HCT116 (cell line): ENCODE measurements around the gene MUC13. TPM values are rescaled to one million over a fixed set of nuclear protein-coding genes. Genes with fewer than 3 reads are reported as not detected.
A peak's percentile ranks its signal among the peaks of the same experiment; 100 is the strongest.

ENCODE experiments used
- ATAC-seq: fragments of 200-7000 bp; cut with Tn5 transposase; 2 replicates; pipeline ENCODE4 v1.9.1; 2020; ENCODE audit warnings: mild to moderate bottlenecking, moderate library complexity
- BruUV-seq: library from RNA; stranded (reverse); fragments of 400-500 nt; replicated peaks from 2 replicates; lab custom pipeline; 2021; lab: Mats Ljungman, UMichigan
- CTCF ChIA-PET: fragments of 300-600 bp; sonication (Branson Sonifier 250); formaldehyde crosslinking; loops from one replicate; lab custom pipeline; 2021; ENCODE audit warnings: antibody characterized with exemption; lab: Charles Lee
- POLR2A ChIA-PET: fragments of 300-600, 350-600 bp; sonication (Branson Sonifier 250); formaldehyde crosslinking; loops from one replicate; lab custom pipeline; 2021; ENCODE audit warnings: antibody characterized with exemption; lab: Charles Lee
- RAD21 ChIA-PET, 2 experiments: fragments of 300-600 bp; sonication (Branson Sonifier 250); formaldehyde crosslinking; loops; one replicate each; lab custom pipeline; 2023; ENCODE audit warnings: low total read pairs in 2 of 2; ENCODE audit not compliant: uncharacterized antibody in 2 of 2, unreplicated experiment in 2 of 2, low non-redundant PET in 1 of 2; lab: Charles Lee
- DNase-seq: peaks from one replicate; pipeline ENCODE4 v3.0.0-alpha.2; 2010; ENCODE audit warnings: low read depth, low spot score
- H2AFZ ChIP-seq: fragments of 200-600 bp; shearing (Covaris generic), sonication (generic); 2 replicates; pipeline ENCODE4 v1.6.1; 2017; ENCODE audit warnings: low read depth, mixed run types, mixed read lengths, antibody characterized with exemption, low read length; ENCODE audit not compliant: poor library complexity, severe bottlenecking
- H3K27ac ChIP-seq: 2 replicates; pipeline ENCODE4 v1.5.1; 2012; ENCODE audit warnings: low read depth, low read length
- H3K27me3 ChIP-seq: fragments of 200-600 bp; sonication (generic); 2 replicates; pipeline ENCODE4 v1.6.1; 2016; ENCODE audit warnings: mixed run types, low read length, mixed read lengths; ENCODE audit not compliant: insufficient read depth
- H3K36me3 ChIP-seq, 2 experiments: fragments of 200-500 bp in 1 of 2; fragments of 200-600 bp in 1 of 2; sonication (Bioruptor generic) in 1 of 2; sonication (generic) in 1 of 2; 2 replicates each; pipeline versions ENCODE4 v1.5.1 to v1.6.1; 2014 to 2016; ENCODE audit warnings: low read length in 2 of 2, inconsistent platforms in 1 of 2, mixed read lengths in 1 of 2, mixed run types in 1 of 2; ENCODE audit not compliant: insufficient read depth in 2 of 2, control insufficient read depth in 1 of 2
- H3K4me1 ChIP-seq, 2 experiments: fragments of 200-600 bp in 1 of 2; sonication (generic) in 1 of 2; 2 replicates each; pipeline versions ENCODE4 v1.5.1 to v1.6.1; 2012 to 2017; ENCODE audit warnings: low read length in 2 of 2, inconsistent platforms in 1 of 2, mild to moderate bottlenecking in 1 of 2, mixed read lengths in 1 of 2, mixed run types in 1 of 2, moderate library complexity in 1 of 2; ENCODE audit not compliant: insufficient read depth in 2 of 2, control insufficient read depth in 1 of 2
- H3K4me2 ChIP-seq: fragments of 200-600 bp; sonication (generic); 2 replicates; pipeline ENCODE4 v1.6.1; 2017; ENCODE audit warnings: mixed run types, low read length, mixed read lengths
- H3K4me3 ChIP-seq, 2 experiments: fragments of 200-600 bp in 1 of 2; sonication (generic) in 1 of 2; replicated peaks in 1 of 2; 2 replicates each; pipeline ENCODE4 v1.5.1; 2011 to 2016; ENCODE audit warnings: low read length in 2 of 2, control low read depth in 1 of 2, low read depth in 1 of 2, mild to moderate bottlenecking in 1 of 2, mixed read lengths in 1 of 2, mixed run types in 1 of 2
- H3K79me2 ChIP-seq: fragments of 200-600 bp; sonication (generic); 2 replicates; pipeline ENCODE4 v1.6.1; 2017; ENCODE audit warnings: mild to moderate bottlenecking, mixed run types, low read length, moderate library complexity, mixed read lengths; ENCODE audit not compliant: insufficient read depth
- H3K9ac ChIP-seq: fragments of 200-600 bp; sonication (generic); 2 replicates; pipeline ENCODE4 v1.6.1; 2016; ENCODE audit warnings: low read length, mixed read lengths
- H3K9me2 ChIP-seq: fragments of 200-600 bp; sonication (generic), shearing (Covaris generic); 2 replicates; pipeline ENCODE4 v1.6.1; 2017; ENCODE audit warnings: mixed run types, mild to moderate bottlenecking, moderate library complexity; ENCODE audit not compliant: insufficient read depth
- H3K9me3 ChIP-seq, 2 experiments: fragments of 200-500 bp in 1 of 2; fragments of 200-600 bp in 1 of 2; sonication (Bioruptor generic) in 1 of 2; sonication (generic) in 1 of 2; 2 replicates each; pipeline ENCODE4 v1.6.1; 2014 to 2017; ENCODE audit warnings: low read length in 2 of 2, mixed read lengths in 2 of 2, inconsistent platforms in 1 of 2, low read depth in 1 of 2, mild to moderate bottlenecking in 1 of 2, mixed run types in 1 of 2, moderate library complexity in 1 of 2; ENCODE audit not compliant: control insufficient read depth in 1 of 2, insufficient read depth in 1 of 2
- H4K20me1 ChIP-seq: fragments of 200-600 bp; sonication (generic), shearing (Covaris generic); 2 replicates; pipeline ENCODE4 v1.6.1; 2017; ENCODE audit warnings: mixed run types, mild to moderate bottlenecking, moderate library complexity; ENCODE audit not compliant: insufficient read depth
- CTCF ChIP-seq, 3 experiments: fragments of 200-600 bp in 1 of 3; sonication (generic) in 1 of 3; IDR thresholded peaks in 2 of 3; conservative IDR thresholded peaks in 1 of 3; 2 replicates each; pipeline ENCODE4 v1.5.1; 2012 to 2017; ENCODE audit warnings: low read depth in 2 of 3, low read length in 2 of 3, antibody characterized with exemption in 1 of 3, borderline replicate concordance in 1 of 3, control low read depth in 1 of 3, mild to moderate bottlenecking in 1 of 3, mixed read lengths in 1 of 3, mixed run types in 1 of 3, moderate library complexity in 1 of 3; ENCODE audit not compliant: insufficient read depth in 1 of 3
- ELF1 ChIP-seq: IDR thresholded peaks from 2 replicates; pipeline ENCODE4 v1.6.1; 2012; ENCODE audit warnings: low read depth, borderline replicate concordance
- POLR2A ChIP-seq: IDR thresholded peaks from 2 replicates; pipeline ENCODE4 v1.7.0; 2011; ENCODE audit warnings: borderline replicate concordance; ENCODE audit not compliant: insufficient read depth, insufficient read length; ENCODE audit errors: extremely low read depth
- RAD21 ChIP-seq: IDR thresholded peaks from 2 replicates; pipeline ENCODE4 v1.6.1; 2012; ENCODE audit warnings: low read depth, mild to moderate bottlenecking
- intact Hi-C: fragments of 100-400 bp; cut with micrococcal nuclease; formaldehyde crosslinking; loops from 2 replicates; pipeline ENCODE4 v1.10.0; 2022
- total RNA-seq: library from RNA; stranded (reverse); gene quantifications from one replicate; pipeline ENCODE4 v1.2.1, GENCODE V29; 2021; ENCODE audit not compliant: unreplicated experiment

Gene MUC13
- total RNA-seq, 1 experiment from 2014 or later, result 0.44 TPM

GRCh38 chr3:124928333-124929202 is 6.0 kb downstream of the MUC13 start:
- no peaks in the 10 kb centered on the region for H3K27me3 ChIP-seq
- no peak overlapping the region for H3K27ac ChIP-seq
- RAD21 ChIA-PET, result interaction anchor here in 1 of 2 experiments (0.6 kb wide), 1 partner anchor 498 kb away, joined by 5 read pairs; no protein-coding TSS in a partner anchor
- ATAC-seq (peak; percentile 91), DNase-seq (peak; percentile 60)
- no peak overlapping the region for H3K4me3 ChIP-seq
- POLR2A ChIA-PET, result no interaction called here
- H3K79me2 ChIP-seq, result no peaks in the 10 kb centered on the region
- BruUV-seq, result no TSS peak
- no peaks in the 10 kb centered on the region for H4K20me1 ChIP-seq
- no peaks in the 10 kb centered on the region for H3K9me2 ChIP-seq
- H3K36me3 ChIP-seq, result no peaks in the 10 kb centered on the region
- TF ChIP-seq CTCF (IDR thresholded peaks at IDR 0.05 in 2 of 3, conservative IDR thresholded peaks at IDR 0.05 in 1 of 3; ENCODE audit: borderline replicate concordance in 1 of 3, insufficient read depth in 1 of 3, low read depth in 2 of 3, low read length in 2 of 3), result peak; percentile 73 to 84 (median 82); a peak in 5 of 6 replicates
- peak; percentile 83 for TF ChIP-seq RAD21
- TF ChIP-seq ELF1, result no peak
- TF ChIP-seq POLR2A, result no peak
- CTCF ChIA-PET, result interaction anchor here (0.7 to 2.7 kb wide), 7 partner anchors 10 to 657 kb away, joined by 3 to 30 read pairs (median 5); no protein-coding TSS in a partner anchor
- H3K4me1 ChIP-seq, result peaks cover 0 to 3% of the 10 kb centered on the region in 2 experiments; a peak in 1 of 4 replicates
- peak overlapping the region; percentile 86 for H2AFZ ChIP-seq
- no peaks in the 10 kb centered on the region for H3K9me3 ChIP-seq
- no peak overlapping the region for H3K9ac ChIP-seq
- H3K4me2 ChIP-seq, result peak overlapping the region; percentile 60
- intact Hi-C loops, result loop anchor here (1.0 kb wide), 3 partner anchors 58 to 657 kb away; no protein-coding TSS in a partner anchor
